ENCODE data around the gene HCN2. TPM values are rescaled to one million over a fixed set of nuclear protein-coding genes. Genes with fewer than 3 reads are reported as not detected.

HCN2 gene
- total RNA-seq, 1 experiment from 2014 or later: 9.2 TPM

DNA sequence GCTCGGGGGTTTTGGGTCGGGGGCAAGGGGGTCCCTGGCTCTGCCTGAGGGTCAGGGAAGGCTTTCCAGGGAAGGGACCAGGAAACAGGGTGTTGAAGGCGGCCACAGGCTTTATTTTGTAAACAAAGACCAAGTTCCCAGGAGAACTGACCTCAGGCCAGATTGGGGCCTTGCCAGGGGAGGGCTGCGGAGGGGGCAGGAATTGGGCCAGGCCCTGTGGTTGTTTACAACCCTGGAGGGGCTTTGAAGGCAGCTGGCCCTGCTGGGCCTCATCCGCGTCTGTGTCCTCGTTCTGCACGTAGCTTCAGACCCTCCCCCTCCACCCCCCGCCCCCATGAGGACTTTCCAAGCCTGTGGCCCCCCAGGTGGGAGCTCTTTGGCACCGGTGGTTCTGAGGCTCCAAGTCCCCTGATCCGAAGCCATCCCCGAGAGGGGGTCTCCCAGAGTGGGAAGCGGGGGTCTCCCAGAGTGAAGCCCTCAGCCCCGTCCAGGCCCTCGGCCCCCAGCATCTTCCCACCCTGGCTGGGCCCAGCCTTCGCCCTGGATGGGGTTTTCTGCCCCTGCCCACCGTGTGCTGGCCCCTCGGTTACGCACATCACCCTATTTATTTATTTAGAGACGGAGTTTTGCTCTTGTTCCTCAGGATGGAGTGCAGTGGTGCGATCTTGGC is 30.8 kb upstream of the HCN2 start (continued):
- TF ChIP-seq, protein P1, sequence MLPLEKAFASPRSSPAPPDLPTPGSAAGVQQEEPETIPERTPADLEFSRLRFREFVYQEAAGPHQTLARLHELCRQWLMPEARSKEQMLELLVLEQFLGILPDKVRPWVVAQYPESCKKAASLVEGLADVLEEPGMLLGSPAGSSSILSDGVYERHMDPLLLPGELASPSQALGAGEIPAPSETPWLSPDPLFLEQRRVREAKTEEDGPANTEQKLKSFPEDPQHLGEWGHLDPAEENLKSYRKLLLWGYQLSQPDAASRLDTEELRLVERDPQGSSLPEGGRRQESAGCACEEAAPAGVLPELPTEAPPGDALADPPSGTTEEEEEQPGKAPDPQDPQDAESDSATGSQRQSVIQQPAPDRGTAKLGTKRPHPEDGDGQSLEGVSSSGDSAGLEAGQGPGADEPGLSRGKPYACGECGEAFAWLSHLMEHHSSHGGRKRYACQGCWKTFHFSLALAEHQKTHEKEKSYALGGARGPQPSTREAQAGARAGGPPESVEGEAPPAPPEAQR (CRISPR knock-in tag; IDR thresholded peaks at IDR 0.05): no peak

DNA sequence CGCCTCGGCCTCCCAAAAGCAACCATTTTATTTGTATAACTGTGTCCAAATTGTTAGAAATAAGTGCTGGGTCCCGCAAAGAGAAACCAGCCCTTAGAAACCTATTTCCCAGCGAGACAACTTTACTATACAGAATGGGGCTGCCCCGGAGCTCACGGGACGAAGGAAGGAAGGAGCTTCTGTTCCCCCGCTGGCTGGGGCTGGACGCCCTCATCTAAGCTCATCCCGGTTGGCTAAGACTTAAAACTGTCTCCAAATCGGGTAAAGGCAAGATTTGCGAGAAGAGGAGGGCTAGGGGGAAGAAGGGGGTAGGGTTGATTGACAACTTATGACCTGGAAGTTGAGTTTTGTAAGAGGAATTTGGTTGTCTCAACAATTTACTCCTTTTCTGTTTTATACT is 29.6 kb upstream of the HCN2 start:
- DNase-seq (ENCODE audit: low spot score): no peak
- POLR2A ChIA-PET: no interaction called here
- Mint-ChIP-seq H3K36me3 (peaks cover 7% of the 10 kb centered on the region), H3K27ac (no peak overlapping the region), H3K4me1 (peaks cover 7% of the 10 kb centered on the region), H3K9me3 (peaks cover 7% of the 10 kb centered on the region), H3K27me3 (ENCODE audit: low read depth) (peaks cover 14% of the 10 kb centered on the region), H3K4me3 (no peak overlapping the region)
- CTCF ChIA-PET: interaction anchor here (1.0 kb wide), 1 partner anchor 54 kb away, joined by 3 read pairs; no protein-coding TSS in a partner anchor
- TF ChIP-seq, protein P2, sequence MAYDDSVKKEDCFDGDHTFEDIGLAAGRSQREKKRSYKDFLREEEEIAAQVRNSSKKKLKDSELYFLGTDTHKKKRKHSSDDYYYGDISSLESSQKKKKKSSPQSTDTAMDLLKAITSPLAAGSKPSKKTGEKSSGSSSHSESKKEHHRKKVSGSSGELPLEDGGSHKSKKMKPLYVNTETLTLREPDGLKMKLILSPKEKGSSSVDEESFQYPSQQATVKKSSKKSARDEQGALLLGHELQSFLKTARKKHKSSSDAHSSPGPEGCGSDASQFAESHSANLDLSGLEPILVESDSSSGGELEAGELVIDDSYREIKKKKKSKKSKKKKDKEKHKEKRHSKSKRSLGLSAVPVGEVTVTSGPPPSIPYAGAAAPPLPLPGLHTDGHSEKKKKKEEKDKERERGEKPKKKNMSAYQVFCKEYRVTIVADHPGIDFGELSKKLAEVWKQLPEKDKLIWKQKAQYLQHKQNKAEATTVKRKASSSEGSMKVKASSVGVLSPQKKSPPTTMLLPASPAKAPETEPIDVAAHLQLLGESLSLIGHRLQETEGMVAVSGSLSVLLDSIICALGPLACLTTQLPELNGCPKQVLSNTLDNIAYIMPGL (CRISPR knock-in tag; IDR thresholded peaks at IDR 0.05): no peak
- TF ChIP-seq ZNF396 (CRISPR knock-in tag; IDR thresholded peaks at IDR 0.05; ENCODE audit: borderline replicate concordance) (no peak), CREM (CRISPR knock-in tag; IDR thresholded peaks at IDR 0.05) (no peak), GABPB1 (CRISPR knock-in tag; IDR thresholded peaks at IDR 0.05) (no peak)
- TF ChIP-seq, protein P3, sequence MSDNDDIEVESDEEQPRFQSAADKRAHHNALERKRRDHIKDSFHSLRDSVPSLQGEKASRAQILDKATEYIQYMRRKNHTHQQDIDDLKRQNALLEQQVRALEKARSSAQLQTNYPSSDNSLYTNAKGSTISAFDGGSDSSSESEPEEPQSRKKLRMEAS (CRISPR knock-in tag; IDR thresholded peaks at IDR 0.05): no peak
- TF ChIP-seq, protein P4, sequence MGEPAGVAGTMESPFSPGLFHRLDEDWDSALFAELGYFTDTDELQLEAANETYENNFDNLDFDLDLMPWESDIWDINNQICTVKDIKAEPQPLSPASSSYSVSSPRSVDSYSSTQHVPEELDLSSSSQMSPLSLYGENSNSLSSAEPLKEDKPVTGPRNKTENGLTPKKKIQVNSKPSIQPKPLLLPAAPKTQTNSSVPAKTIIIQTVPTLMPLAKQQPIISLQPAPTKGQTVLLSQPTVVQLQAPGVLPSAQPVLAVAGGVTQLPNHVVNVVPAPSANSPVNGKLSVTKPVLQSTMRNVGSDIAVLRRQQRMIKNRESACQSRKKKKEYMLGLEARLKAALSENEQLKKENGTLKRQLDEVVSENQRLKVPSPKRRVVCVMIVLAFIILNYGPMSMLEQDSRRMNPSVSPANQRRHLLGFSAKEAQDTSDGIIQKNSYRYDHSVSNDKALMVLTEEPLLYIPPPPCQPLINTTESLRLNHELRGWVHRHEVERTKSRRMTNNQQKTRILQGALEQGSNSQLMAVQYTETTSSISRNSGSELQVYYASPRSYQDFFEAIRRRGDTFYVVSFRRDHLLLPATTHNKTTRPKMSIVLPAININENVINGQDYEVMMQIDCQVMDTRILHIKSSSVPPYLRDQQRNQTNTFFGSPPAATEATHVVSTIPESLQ (CRISPR knock-in tag; IDR thresholded peaks at IDR 0.05): no peak
- TF ChIP-seq, protein P5, sequence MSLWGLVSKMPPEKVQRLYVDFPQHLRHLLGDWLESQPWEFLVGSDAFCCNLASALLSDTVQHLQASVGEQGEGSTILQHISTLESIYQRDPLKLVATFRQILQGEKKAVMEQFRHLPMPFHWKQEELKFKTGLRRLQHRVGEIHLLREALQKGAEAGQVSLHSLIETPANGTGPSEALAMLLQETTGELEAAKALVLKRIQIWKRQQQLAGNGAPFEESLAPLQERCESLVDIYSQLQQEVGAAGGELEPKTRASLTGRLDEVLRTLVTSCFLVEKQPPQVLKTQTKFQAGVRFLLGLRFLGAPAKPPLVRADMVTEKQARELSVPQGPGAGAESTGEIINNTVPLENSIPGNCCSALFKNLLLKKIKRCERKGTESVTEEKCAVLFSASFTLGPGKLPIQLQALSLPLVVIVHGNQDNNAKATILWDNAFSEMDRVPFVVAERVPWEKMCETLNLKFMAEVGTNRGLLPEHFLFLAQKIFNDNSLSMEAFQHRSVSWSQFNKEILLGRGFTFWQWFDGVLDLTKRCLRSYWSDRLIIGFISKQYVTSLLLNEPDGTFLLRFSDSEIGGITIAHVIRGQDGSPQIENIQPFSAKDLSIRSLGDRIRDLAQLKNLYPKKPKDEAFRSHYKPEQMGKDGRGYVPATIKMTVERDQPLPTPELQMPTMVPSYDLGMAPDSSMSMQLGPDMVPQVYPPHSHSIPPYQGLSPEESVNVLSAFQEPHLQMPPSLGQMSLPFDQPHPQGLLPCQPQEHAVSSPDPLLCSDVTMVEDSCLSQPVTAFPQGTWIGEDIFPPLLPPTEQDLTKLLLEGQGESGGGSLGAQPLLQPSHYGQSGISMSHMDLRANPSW (CRISPR knock-in tag; conservative IDR thresholded peaks at IDR 0.05; ENCODE audit: low read depth): no peak
- no peak for ATAC-seq

DNA sequence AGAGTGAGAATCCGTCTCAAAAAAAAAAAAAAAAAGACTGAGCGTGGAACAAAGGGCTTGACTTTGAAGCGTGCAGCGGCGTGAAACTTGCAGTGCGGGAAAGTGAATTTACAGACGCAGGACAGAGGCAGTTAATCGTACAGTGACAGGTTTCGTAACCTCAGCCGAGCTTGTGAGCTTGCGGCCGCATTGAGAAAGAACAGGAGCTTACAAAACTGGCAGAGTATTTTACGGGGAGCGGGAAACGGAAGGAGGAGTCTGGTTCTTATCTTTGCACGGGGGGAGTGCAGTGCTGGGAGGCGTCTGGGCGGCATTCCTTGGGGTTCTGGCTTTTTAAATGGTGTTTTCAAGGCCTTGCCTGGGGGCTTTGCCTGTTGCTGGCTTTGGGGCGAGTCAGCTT is 23.3 kb upstream of the HCN2 start:
- H3K4me3 Mint-ChIP-seq: no peak overlapping the region
- CTCF ChIA-PET: no interaction called here

More for the DNA sequence above, 23.3 kb upstream of the HCN2 start:
- TF ChIP-seq JAZF1 (CRISPR knock-in tag; IDR thresholded peaks at IDR 0.05) (no peak), FOXP1 (CRISPR knock-in tag; IDR thresholded peaks at IDR 0.05; ENCODE audit: borderline replicate concordance) (no peak), FOXK1 (CRISPR knock-in tag; IDR thresholded peaks at IDR 0.05) (no peak)
- TF ChIP-seq, protein P6, sequence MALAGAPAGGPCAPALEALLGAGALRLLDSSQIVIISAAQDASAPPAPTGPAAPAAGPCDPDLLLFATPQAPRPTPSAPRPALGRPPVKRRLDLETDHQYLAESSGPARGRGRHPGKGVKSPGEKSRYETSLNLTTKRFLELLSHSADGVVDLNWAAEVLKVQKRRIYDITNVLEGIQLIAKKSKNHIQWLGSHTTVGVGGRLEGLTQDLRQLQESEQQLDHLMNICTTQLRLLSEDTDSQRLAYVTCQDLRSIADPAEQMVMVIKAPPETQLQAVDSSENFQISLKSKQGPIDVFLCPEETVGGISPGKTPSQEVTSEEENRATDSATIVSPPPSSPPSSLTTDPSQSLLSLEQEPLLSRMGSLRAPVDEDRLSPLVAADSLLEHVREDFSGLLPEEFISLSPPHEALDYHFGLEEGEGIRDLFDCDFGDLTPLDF (CRISPR knock-in tag; IDR thresholded peaks at IDR 0.05): no peak
- Mint-ChIP-seq H3K4me1 (peaks cover 18% of the 10 kb centered on the region), H3K27ac (no peak overlapping the region), H3K9me3 (peaks cover 7% of the 10 kb centered on the region), H3K27me3 (ENCODE audit: low read depth) (peaks cover 38% of the 10 kb centered on the region), H3K36me3 (peaks cover 21% of the 10 kb centered on the region)
- POLR2A ChIA-PET: no interaction called here
- DNase-seq (ENCODE audit: low spot score) (no peak), ATAC-seq (no peak)

Measured in WTC11 (cell line).